K562 (cell line): ENCODE results near the gene ERG28. TPM values are rescaled to one million over a fixed set of nuclear protein-coding genes. Genes with fewer than 3 reads are reported as not detected.

Experiments
- ETV6 ChIP-seq, 3 experiments: fragments of 150-350 bp in 1 of 3; sonication (generic) in 1 of 3; formaldehyde crosslinking in 1 of 3; IDR thresholded peaks; 2 replicates each; pipeline versions ENCODE4 v1.6.1 to v1.8.0; 2014 to 2022; ENCODE audit warnings: borderline replicate concordance in 2 of 3, low read depth in 2 of 3, antibody characterized with exemption in 1 of 3, low read length in 1 of 3, mild to moderate bottlenecking in 1 of 3, missing genetic modification reagents in 1 of 3
- NR2C1 ChIP-seq, 2 experiments: fragments of 450-650 bp; IDR thresholded peaks; 2 replicates each; pipeline ENCODE4 v1.6.1; 2017; ENCODE audit warnings: mild to moderate bottlenecking in 2 of 2, antibody characterized with exemption in 1 of 2, inconsistent platforms in 1 of 2, missing compliant biosample characterization in 1 of 2, missing genetic modification characterization in 1 of 2
- ZNF197 ChIP-seq: fragments of 200-800 bp; sonication (Bioruptor generic); IDR thresholded peaks from 2 replicates; pipeline ENCODE4 v1.6.1; 2016; ENCODE audit warnings: low read depth, missing genetic modification characterization, missing compliant biosample characterization
- polyA plus RNA-seq, 8 experiments: library from polyadenylated mRNA; depleted of rRNA in 4 of 8; stranded (reverse) in 5 of 8; unstranded in 3 of 8; fragments of >200 nt; fragmentation: Nextera tagmentation in 2 of 8; fragmentation: Illumina TruSeq in 1 of 8; extraction: Ambion mirVana in 2 of 8; extraction: Trizol in 1 of 8; gene quantifications; 2 replicates each; pipeline versions ENCODE4 v1.2.1 to v1.2.3, GENCODE V29; 2011 to 2014; ENCODE audit warnings: inconsistent platforms in 1 of 8, missing spikeins in 1 of 8
- total RNA-seq, 7 experiments: library from RNA; depleted of rRNA in 6 of 7; stranded (reverse); fragments of >200 nt in 6 of 7; fragmentation: Illumina TruSeq in 2 of 7; extraction: Trizol in 2 of 7; gene quantifications; 2 replicates each; pipeline versions ENCODE4 v1.2.1 to v1.2.3, GENCODE V29; 2011 to 2021; ENCODE audit warnings: low replicate concordance in 1 of 7
- TF ChIP-seq, protein P1 (sequence below): fragments of 250-450 bp; sonication (Bioruptor Pico); IDR thresholded peaks from 2 replicates; pipeline ENCODE4 v1.9.0; 2021; ENCODE audit warnings: mild to moderate bottlenecking, inconsistent platforms
- TF ChIP-seq, protein P2 (sequence below): fragments of 250-450 bp; sonication (Bioruptor Pico); IDR thresholded peaks from 2 replicates; pipeline ENCODE4 v1.8.0; 2021; ENCODE audit warnings: mild to moderate bottlenecking, moderate library complexity
- TF ChIP-seq, protein P3 (sequence below): fragments of 200-800 bp; sonication (Bioruptor generic); IDR thresholded peaks from 2 replicates; pipeline ENCODE4 v1.6.1; 2016; ENCODE audit warnings: missing genetic modification characterization, missing compliant biosample characterization

Gene ERG28
- total and polyA plus RNA-seq, 9 of the 15 experiments (the other 6 are each of a cell fraction or from before 2014, with no cell fraction given), result 3.1 to 34.2 (median 14.2) TPM

DNA sequence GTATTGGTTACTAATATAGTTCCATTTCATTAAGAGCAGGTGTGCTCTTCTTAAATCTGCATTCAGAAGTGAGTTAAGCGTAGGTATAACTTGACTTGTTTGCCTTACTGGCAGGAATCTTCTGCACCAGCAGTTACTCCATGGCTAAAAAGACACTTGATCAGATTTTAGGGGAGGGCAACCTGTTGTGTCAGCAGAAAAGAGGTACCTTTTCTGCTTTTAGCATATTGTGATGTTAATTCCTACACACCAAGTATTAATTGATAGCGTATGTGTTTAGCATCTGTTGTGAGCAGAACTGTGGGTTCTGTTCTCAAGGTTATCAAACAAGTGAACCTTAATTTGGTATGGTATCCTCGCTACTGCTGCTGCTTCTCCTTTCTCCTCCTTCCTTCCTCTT lies 38.7 kb upstream of the ERG28 start (continued):
- TF ChIP-seq, protein P1, sequence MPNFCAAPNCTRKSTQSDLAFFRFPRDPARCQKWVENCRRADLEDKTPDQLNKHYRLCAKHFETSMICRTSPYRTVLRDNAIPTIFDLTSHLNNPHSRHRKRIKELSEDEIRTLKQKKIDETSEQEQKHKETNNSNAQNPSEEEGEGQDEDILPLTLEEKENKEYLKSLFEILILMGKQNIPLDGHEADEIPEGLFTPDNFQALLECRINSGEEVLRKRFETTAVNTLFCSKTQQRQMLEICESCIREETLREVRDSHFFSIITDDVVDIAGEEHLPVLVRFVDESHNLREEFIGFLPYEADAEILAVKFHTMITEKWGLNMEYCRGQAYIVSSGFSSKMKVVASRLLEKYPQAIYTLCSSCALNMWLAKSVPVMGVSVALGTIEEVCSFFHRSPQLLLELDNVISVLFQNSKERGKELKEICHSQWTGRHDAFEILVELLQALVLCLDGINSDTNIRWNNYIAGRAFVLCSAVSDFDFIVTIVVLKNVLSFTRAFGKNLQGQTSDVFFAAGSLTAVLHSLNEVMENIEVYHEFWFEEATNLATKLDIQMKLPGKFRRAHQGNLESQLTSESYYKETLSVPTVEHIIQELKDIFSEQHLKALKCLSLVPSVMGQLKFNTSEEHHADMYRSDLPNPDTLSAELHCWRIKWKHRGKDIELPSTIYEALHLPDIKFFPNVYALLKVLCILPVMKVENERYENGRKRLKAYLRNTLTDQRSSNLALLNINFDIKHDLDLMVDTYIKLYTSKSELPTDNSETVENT, result no peak
- TF ChIP-seq ETV6 (IDR thresholded peaks at IDR 0.05; ENCODE audit: borderline replicate concordance in 1 of 2, low read depth in 2 of 2, low read length in 1 of 2) (no peak), ETV6 (CRISPR knock-in tag; IDR thresholded peaks at IDR 0.05; ENCODE audit: borderline replicate concordance) (no peak), NR2C1 (IDR thresholded peaks at IDR 0.05) (no peak), NR2C1 (tag; IDR thresholded peaks at IDR 0.05) (no peak), ZNF197 (CRISPR knock-in tag) (no peak)
- TF ChIP-seq, protein P2, sequence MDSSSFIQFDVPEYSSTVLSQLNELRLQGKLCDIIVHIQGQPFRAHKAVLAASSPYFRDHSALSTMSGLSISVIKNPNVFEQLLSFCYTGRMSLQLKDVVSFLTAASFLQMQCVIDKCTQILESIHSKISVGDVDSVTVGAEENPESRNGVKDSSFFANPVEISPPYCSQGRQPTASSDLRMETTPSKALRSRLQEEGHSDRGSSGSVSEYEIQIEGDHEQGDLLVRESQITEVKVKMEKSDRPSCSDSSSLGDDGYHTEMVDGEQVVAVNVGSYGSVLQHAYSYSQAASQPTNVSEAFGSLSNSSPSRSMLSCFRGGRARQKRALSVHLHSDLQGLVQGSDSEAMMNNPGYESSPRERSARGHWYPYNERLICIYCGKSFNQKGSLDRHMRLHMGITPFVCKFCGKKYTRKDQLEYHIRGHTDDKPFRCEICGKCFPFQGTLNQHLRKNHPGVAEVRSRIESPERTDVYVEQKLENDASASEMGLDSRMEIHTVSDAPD (CRISPR knock-in tag), result no peak
- TF ChIP-seq, protein P3, sequence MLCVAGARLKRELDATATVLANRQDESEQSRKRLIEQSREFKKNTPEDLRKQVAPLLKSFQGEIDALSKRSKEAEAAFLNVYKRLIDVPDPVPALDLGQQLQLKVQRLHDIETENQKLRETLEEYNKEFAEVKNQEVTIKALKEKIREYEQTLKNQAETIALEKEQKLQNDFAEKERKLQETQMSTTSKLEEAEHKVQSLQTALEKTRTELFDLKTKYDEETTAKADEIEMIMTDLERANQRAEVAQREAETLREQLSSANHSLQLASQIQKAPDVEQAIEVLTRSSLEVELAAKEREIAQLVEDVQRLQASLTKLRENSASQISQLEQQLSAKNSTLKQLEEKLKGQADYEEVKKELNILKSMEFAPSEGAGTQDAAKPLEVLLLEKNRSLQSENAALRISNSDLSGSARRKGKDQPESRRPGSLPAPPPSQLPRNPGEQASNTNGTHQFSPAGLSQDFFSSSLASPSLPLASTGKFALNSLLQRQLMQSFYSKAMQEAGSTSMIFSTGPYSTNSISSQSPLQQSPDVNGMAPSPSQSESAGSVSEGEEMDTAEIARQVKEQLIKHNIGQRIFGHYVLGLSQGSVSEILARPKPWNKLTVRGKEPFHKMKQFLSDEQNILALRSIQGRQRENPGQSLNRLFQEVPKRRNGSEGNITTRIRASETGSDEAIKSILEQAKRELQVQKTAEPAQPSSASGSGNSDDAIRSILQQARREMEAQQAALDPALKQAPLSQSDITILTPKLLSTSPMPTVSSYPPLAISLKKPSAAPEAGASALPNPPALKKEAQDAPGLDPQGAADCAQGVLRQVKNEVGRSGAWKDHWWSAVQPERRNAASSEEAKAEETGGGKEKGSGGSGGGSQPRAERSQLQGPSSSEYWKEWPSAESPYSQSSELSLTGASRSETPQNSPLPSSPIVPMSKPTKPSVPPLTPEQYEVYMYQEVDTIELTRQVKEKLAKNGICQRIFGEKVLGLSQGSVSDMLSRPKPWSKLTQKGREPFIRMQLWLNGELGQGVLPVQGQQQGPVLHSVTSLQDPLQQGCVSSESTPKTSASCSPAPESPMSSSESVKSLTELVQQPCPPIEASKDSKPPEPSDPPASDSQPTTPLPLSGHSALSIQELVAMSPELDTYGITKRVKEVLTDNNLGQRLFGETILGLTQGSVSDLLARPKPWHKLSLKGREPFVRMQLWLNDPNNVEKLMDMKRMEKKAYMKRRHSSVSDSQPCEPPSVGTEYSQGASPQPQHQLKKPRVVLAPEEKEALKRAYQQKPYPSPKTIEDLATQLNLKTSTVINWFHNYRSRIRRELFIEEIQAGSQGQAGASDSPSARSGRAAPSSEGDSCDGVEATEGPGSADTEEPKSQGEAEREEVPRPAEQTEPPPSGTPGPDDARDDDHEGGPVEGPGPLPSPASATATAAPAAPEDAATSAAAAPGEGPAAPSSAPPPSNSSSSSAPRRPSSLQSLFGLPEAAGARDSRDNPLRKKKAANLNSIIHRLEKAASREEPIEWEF (CRISPR knock-in tag), result no peak
